ENCODE data around the gene HYKK.
"Not testable (repeated sequence)": the region's sequence is repeated elsewhere in the genome, so short reads cannot be mapped to it uniquely, and the experiment has no call there.

The HYKK gene

DNA sequence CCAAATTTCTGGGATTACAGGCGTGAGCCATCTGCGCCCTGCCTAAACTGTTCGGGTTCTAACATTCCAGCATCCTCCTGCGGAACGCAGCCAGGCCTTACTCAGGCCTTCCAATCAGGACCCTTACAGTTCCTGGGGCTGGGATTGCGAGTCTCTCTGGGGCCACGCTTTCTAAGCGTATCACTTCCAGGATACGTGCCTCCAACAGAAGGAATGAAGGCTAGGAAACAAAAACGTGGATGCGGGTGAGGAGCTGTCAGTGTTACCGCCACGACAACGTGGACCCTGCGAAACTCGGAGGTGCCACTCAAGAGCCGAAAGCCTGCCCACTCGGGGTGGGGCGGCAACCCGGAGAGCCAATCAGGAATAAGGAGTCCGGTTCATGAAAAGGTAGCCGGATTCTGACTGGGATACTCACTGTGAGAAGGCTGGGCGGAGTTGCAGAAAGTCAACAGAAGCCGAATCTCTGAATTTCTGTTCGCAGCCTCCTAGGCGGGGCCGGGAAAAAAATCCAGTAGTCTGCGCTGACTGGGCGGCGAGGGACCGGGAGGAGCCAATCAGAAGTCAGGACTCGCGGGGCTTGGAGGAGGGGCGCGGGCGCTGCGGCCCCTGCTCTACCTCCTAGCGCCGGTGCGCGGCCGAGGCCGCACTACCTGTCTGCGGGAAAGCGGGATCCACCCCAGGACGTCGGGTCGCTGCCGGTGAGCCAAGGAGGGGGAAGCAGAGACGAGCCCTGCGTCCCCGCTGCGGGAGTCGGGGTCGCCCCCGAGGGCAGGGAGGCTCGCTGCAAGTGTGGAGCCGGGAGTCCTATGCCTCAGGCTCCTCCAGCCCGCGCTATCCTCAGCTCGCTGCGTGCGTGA, at the start of gene HYKK:
TSS of gene HYKK (plus strand) at position 607 of the 860 bp plus-strand sequence. CDS start 5,512 bp downstream, outside the sequence.
- DNase-seq = peak; percentile 86

DNA sequence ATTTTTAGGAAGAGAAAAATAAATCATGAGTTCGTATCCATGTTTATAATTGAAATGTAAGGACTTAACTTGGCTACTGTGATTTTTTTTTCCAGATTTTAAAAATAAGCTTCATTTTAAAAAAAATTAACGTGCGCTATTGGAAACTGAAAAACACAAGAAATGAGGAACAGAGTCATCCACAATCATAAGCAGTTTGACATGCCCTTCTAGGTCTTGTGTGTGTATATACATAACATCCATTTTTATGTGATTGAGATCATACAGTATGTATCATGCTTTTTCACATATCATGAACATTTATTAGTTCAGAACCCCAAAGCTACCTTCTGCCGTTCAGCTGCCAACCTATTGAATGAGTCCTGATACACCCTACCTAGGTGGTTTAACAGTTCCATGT, 46.6 kb upstream of the HYKK start:
- no peak for DNase-seq

DNA sequence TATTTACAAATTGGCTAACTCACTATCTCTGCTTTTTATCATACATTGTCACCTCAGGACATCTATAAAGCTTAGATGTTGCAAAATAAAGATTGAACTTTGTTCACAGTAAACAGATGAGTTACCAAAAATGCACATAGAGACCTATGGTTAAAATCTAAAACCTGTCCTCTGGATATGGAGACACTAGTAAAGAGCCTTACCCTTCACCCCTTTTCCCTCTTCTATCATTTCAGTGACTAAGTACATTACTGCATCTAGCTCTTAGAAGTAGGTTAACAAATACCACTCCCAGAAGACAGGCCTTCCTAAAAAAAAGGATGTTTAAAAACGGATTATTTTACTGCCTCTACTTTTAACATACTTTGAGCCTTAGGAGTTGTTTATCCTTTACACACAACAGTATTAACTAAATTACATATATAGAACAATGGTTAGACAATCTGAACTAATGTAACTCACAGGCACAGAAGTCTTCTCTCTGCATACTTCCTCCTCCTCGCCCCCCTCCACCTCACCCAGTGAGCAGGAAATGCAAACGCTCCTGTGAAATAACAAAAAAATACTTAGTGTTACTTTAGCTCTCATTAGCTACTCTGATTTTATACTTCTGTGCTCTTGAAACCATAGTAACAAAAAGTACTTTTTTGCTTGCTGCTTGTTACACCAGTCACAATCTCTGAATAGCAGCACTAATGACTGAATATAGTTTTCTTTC, 46.0 kb upstream of the HYKK start:
- no peak for DNase-seq

DNA sequence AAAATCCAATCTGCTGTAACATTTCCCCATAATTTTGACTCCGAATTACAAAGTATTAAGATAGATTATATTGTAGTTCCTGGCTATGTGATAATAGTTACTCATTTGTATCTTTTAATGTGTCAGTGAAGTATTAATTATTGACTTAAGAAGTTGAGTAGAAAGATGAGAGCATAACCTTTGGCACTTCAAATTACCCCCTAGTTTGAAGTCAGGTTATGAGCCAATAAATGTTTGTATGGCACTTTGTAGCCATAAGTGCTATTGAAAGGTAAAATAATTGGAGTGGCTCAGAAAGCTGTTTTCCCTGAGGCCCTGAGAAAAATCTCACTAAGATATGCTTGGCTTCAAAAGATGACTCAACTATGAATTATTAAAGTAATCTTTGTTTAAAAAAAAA, 38.3 kb upstream of the HYKK start:
- DNase-seq = no peak

DNA sequence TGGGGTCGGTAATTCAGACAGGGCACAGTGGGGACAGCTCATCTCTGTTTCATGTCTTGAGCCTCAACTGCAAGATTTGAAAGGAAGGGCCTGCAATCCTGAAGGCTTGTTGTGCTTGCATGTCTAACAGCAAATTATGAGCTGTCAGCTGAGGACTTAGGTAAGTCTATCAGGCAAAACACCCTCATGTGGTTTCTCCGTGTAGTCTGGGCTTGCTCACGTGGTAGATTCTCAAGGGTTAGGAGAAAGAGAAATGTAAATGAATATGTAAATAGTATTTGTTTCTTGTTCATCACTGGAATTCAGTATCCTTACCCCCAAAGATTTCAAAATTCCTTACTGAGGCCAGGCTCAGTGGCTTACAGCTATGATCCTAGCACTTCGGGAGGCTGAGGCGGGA, 30.1 kb upstream of the HYKK start:
- no peak for DNase-seq

DNA sequence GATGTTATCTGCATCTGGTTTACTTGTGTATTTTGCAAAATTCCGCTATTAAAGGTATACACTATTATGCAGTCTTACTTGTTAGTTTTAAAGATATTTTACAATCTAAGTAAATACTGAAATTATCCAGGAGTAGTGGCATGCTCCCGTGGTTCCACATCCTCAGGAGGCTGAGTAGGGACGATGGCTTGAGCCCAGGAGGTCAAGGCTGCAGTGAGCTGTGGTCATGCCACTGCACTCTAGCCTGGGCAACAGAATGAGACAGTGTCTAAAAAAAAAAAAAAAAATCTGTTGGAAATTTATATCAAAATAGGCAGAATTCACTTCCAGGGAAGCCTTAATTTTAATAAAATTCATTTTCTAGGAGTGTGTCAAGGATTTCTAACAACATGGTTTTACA, 27.7 kb upstream of the HYKK start:
- DNase-seq = no peak

GRCh38 chr15:78481917-78482316, 25.5 kb upstream of the HYKK start:
- DNase-seq = no peak

- no peak for DNase-seq
Observed at GRCh38 chr15:78492872-78493271, 14.5 kb upstream of the HYKK start.

- no peak for DNase-seq
Observed at GRCh38 chr15:78501857-78502256, 5.5 kb upstream of the HYKK start.

- no peak for DNase-seq
Observed at GRCh38 chr15:78502641-78503040, 4.7 kb upstream of the HYKK start.

DNA sequence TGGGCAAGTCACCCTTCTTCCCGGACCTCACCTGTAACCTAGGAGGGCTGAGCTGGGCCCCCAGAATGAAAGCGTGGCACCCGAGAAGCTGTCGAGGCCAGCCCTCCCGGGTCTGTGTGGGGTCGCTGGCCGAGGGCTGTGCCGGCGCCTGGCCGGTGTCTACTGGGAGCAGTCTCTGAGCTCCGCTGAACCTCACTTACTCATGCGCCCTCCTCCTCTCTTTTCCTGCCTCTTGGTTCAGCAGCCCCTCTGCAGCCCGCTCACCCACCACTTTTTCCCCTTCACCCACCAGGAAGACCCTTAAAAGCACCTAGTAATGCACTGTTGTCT, 419 bp downstream of the HYKK start:
- DNase-seq = no peak

GRCh38 chr15:78508272-78508671, 895 bp downstream of the HYKK start:
- no peak for DNase-seq

GRCh38 chr15:78509726-78510312, 2.4 kb downstream of the HYKK start:
- no peak for DNase-seq

GRCh38 chr15:78520035-78520434, 12.7 kb downstream of the HYKK start:
- not testable (repeated sequence) for DNase-seq

- DNase-seq = no peak
Observed at GRCh38 chr15:78524230-78524629, 16.9 kb downstream of the HYKK start.

DNA sequence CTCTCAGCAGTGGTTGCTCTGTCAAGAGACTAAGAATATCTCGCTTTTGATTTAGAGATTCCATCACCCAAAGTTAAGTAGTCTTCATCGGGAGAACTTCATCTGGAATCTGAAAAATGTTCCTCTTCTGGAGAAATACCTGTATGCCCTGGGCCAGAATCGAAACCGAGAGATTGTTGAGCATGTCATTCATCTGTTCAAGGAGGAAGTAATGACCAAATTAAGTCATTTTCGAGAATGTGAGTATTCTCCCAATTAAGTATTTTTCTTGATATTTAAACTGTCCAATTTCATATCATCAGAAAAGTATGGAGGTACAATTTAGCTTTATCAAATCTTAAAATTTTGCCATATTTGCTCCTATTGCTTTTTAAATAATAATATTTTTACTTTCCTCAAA, 19.9 kb downstream of the HYKK start:
- DNase-seq = no peak

DNA sequence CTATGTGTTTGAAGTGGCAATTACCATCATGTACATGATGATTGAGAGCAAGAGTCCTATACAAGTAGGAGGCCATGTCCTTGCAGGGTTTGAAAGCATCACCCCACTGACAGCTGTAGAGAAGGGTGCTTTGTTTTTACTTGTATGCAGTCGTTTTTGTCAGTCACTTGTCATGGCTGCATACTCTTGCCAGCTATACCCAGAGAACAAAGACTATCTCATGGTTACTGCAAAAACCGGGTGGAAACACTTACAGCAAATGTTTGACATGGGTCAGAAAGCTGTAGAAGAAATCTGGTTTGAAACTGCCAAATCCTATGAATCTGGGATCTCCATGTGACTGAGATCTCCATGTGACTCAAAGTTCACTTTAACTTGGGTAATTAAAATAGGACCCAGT, 26.0 kb downstream of the HYKK start:
- DNase-seq = no peak

DNA sequence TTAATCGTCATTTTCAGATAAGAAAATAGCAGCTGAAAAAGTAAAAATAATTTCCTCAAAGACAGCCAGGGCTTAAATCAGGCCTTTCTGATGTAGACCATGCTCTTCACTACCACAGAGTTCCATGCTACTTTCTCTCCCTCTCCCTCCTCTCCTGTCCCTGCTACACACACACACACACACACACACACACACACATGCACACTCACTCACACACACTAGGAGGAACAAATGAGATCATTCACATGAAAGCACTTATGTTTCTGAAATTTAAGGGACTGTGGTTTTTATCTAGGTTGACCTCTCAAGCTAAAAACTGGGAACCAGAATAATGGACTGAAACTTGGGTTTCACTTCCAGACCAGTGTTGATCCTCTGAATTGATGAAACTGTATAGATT, 28.8 kb downstream of the HYKK start:
- no peak for DNase-seq

DNA sequence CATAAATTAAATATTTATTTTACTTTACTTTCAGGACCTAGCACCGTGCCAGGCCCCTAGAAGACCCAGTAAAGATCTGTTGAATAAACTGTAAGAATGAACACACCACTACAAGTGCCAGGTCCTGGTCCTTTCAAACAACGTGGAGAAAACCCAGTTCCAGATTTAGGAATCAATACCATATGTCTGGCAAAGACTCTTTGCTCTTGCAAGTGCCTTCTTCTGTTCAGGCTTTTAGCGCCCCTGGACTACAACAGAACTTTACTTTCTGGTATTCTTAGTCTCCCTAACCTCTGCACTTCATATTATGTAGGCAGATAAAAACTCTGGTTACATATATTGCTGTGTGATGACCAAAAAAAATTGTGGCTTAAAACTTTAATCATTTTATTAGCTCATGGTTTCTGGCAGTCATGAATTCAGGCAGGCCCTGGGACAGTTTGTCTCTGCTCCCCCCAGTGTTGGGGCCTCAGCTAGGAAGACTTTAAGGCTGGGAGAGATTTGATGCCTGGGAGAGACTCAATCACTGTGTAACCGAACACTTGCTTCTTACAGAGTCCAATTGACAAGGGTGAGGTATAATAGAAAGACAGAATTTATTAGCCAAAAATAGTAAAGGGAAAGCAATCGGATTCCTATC, 30.0 kb downstream of the HYKK start:
- DNase-seq = no peak

GRCh38 chr15:78538358-78538757, 31.0 kb downstream of the HYKK start:
- DNase-seq = no peak

DNA sequence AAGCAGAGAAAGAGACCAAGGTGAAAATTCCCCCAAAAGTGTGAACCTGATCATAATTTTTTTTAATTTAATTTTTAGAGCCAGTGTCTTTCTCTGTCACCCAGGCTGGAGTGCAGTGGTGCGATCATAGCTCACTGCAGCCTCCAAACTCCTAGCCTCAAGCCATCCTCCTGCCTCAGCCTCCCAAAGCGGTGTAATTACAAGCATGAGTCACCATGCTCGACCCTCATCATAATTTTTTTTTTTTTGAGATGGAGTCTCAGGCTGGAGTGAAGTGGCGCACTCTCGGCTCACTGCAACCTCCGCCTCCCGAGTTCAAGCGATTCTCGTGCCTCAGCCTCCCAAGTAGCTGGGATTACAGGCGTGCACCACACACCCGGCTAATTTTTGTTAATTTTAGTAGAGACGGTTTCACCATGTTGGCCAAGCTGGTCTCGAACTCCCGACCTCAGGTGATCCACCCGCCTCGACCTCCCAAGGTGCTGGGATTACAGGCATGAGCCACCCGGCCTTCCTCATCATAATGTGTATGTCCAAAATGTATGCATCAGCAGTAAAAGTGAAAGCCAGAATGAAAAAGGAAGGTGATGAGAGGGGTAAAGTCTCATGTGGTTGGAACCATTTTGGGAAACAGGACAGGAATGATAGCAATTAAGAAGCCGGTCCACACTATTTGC, 32.2 kb downstream of the HYKK start:
- not testable (repeated sequence) for DNase-seq

DNA sequence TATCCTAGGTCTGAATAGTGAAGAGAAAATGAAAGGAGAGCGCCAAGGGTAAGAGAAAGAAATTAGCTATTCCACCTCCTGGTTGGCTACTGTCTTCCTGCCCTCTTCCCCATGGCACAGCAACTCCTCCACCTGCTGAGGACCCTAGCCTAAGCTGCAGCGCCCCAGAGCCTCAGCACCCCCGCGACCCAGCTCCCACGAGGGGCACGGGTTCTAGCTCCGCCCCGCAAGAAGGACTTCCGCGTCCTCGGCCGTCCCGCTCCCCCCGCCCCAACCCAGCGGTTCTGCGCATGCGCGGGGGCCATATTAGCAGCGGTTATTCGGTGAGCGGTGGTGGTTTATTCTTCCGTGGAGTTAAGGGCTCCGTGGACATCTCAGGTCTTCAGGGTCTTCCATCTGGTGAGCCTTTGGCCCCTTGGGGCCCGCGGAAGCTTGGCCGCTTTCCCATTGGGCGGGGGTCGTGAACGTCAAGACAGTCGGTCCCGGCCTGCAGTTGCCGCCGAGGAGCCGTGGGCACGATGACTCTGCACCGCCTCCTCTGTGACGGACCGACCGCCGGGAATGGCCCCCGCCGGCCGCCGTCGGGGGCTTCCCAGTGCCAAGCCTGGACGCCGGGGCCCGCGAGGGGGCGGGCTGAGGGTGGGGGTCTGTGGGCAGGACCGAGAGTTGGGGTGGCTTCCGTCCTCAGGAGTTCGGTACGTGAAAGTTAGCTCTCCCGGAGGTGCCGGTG, 32.9 kb downstream of the HYKK start, which contains the start of gene PSMA4:
TSS of gene PSMA4 (plus strand) at position 304 of the 730 bp plus-strand sequence. CDS start 1,484 bp downstream, outside the sequence.
- DNase-seq = peak; percentile 83

Data from NCI-H1092 treated with DMSO at 0.1 percent for 48 hours (cell line).